ENCODE results near the gene SORCS2. TPM values are rescaled to one million over a fixed set of nuclear protein-coding genes. Genes with fewer than 3 reads are reported as not detected.

SORCS2 gene
- total RNA-seq, 4 donors from 2014 or later: 0.48 to 1.8 (median 0.68) TPM; not detected in 1

GRCh38 chr4:7272404-7272803 lies 80.1 kb downstream of the SORCS2 start:
- Histone ChIP-seq H3K4me3 (no peak overlapping the region), H3K4me1 (no peaks in the 10 kb centered on the region), H3K36me3 (no peaks in the 10 kb centered on the region), H3K27me3 (no peaks in the 10 kb centered on the region), H3K9me3 (no peaks in the 10 kb centered on the region), H3K27ac (no peak overlapping the region)
- intact Hi-C loops (cut with DNase I; ENCODE audit: low total_unique reads): no loop called here
- WGBS, 2 donors (ENCODE audit: low coverage in 1 of 2): 81 to 92% methylated on average over 2 to 10 of the region's 10 CpGs
- DNase-seq: no peak
- TF ChIP-seq CTCF (IDR thresholded peaks at IDR 0.05) (no peak), EP300 (IDR thresholded peaks at IDR 0.05; ENCODE audit: low read depth) (no peak)
- in situ Hi-C loops (cut with MboI; ENCODE audit: low pct_ligation_motif_present in 1 of 4, low pct_unique_long_range_greater_than_20kb in 1 of 4, low sequenced_read_pairs in 3 of 4): no loop called here

GRCh38 chr4:7273738-7274297 lies 81.5 kb downstream of the SORCS2 start:
- in situ Hi-C loops (cut with MboI; ENCODE audit: low pct_ligation_motif_present in 1 of 4, low pct_unique_long_range_greater_than_20kb in 1 of 4, low sequenced_read_pairs in 3 of 4) (no loop called here), intact Hi-C loops (cut with DNase I; ENCODE audit: low total_unique reads) (no loop called here)
- no peaks in the 10 kb centered on the region for H3K4me1 ChIP-seq
- no peaks in the 10 kb centered on the region for H3K27me3 ChIP-seq
- 71% methylated on average over 8 of the region's 8 CpGs; no CpG with 5 or more reads in 1 of the 2 donors for WGBS, 2 donors (ENCODE audit: low coverage in 1 of 2)
- TF ChIP-seq POLR2AphosphoS5 (IDR thresholded peaks at IDR 0.05): no peak
- TF ChIP-seq POLR2A (IDR thresholded peaks at IDR 0.05): no peak
- TF ChIP-seq CTCF (IDR thresholded peaks at IDR 0.05): no peak
- TF ChIP-seq EP300 (IDR thresholded peaks at IDR 0.05; ENCODE audit: low read depth): no peak
- no peak overlapping the region for H3K4me3 ChIP-seq
- DNase-seq: no peak
- H3K9me3 ChIP-seq: no peaks in the 10 kb centered on the region
- no peak overlapping the region for H3K27ac ChIP-seq
- H3K36me3 ChIP-seq: no peaks in the 10 kb centered on the region

DNA sequence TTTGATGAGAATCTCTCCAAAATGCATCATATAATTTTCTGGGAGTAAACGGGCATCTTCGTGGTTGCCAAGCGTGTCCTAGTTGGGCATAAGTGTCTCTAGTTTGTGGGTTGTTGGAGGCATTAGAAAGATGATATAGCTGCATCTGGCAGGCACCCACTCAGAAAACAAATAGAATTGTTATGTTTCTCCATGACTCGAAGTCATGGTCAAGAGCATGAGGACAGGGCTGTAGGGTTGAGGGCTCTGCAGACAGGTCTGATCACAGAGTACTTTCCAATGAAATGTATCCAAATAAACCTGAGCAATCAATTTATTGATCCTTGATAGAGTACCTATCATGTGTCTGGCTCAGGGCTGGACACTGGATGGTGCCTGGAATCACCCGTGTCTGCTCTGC lies 82.7 kb downstream of the SORCS2 start:
- 84 to 100% methylated on average over 3 to 5 of the region's 5 CpGs for WGBS, 2 donors (ENCODE audit: low coverage in 1 of 2)

GRCh38 chr4:7275490-7276154 lies 83.3 kb downstream of the SORCS2 start:
- no peak for DNase-seq
- Histone ChIP-seq H3K4me1 (no peaks in the 10 kb centered on the region), H3K27ac (no peak overlapping the region), H3K36me3 (no peaks in the 10 kb centered on the region), H3K9me3 (no peaks in the 10 kb centered on the region), H3K27me3 (no peaks in the 10 kb centered on the region), H3K4me3 (no peak overlapping the region)
- 68 to 79% methylated on average over 5 to 13 of the region's 13 CpGs for whole genome bisulfite sequencing, 2 donors (ENCODE audit: low coverage in 1 of 2)
- in situ Hi-C loops (cut with MboI; ENCODE audit: low pct_ligation_motif_present in 1 of 4, low pct_unique_long_range_greater_than_20kb in 1 of 4, low sequenced_read_pairs in 3 of 4): no loop called here
- TF ChIP-seq EP300 (IDR thresholded peaks at IDR 0.05; ENCODE audit: low read depth): no peak
- intact Hi-C loops (cut with DNase I; ENCODE audit: low total_unique reads): no loop called here

More for the DNA sequence above, 82.7 kb downstream of the SORCS2 start:
- no peaks in the 10 kb centered on the region for H3K9me3 ChIP-seq
- no peaks in the 10 kb centered on the region for H3K4me1 ChIP-seq
- no peak overlapping the region for H3K27ac ChIP-seq
- no peaks in the 10 kb centered on the region for H3K27me3 ChIP-seq
- H3K36me3 ChIP-seq: no peaks in the 10 kb centered on the region
- in situ Hi-C loops (cut with MboI; ENCODE audit: low pct_ligation_motif_present in 1 of 4, low pct_unique_long_range_greater_than_20kb in 1 of 4, low sequenced_read_pairs in 3 of 4) (no loop called here), intact Hi-C loops (cut with DNase I; ENCODE audit: low total_unique reads) (no loop called here)
- DNase-seq: no peak
- no peak overlapping the region for H3K4me3 ChIP-seq
- TF ChIP-seq POLR2AphosphoS5 (IDR thresholded peaks at IDR 0.05) (no peak), POLR2A (IDR thresholded peaks at IDR 0.05) (no peak), EP300 (IDR thresholded peaks at IDR 0.05; ENCODE audit: low read depth) (no peak), CTCF (IDR thresholded peaks at IDR 0.05) (no peak)
